ENCODE data around the gene TULP1. TPM values are rescaled to one million over a fixed set of nuclear protein-coding genes. Genes with fewer than 3 reads are reported as not detected.

TULP1 gene
- polyA plus RNA-seq, 3 donors = 0.13 to 0.22 TPM; not detected in 1

DNA sequence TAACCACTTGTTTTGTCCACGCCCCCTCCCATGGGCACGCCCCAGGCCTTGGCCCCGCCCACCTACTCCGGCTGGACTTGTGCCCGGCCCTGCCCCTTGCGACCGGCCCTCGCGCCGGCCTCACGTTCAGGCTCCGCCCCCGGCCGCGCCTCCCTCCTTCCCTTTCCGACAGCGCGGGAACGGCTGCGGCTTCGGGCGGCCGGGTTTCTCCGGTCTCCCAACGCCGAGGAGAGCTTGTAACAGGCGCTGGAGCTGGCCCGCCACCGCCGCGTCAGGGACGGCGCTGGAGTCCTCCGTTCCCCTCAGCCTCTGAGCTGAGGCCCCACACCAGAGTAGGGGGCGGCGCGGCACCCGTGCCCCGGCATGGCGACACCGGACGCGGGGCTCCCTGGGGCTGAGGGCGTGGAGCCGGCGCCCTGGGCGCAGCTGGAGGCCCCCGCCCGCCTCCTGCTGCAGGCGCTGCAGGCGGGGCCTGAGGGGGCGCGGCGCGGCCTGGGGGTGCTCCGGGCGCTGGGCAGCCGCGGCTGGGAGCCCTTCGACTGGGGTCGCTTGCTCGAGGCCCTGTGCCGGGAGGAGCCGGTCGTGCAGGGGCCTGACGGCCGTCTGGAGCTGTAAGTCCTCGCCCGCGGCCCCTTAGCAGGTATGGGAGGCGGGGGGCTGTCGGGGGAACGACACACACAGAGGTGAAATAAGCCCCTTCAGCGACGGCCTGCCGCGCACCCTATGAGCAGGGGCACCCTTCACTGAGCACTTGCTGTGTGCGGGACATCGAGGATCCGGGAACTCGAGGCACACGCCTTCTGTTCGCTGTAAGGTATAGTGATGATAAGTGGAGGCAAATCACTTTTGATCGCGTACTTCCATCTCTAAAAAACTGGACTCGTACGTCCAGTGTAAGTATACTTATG, 60.3 kb downstream of the TULP1 start, which contains the start of gene FANCE:
Gene FANCE (plus strand): TSS at position 156 of the 908 bp plus-strand sequence. CDS start 208 bp downstream, at position 364.
- no peak within 1 kb of the TSS for H3K27ac ChIP-seq (ENCODE audit: low read depth, low read length)
- WGBS, 3 donors = 1% methylated on average over 81 to 87 of the region's 87 CpGs

DNA sequence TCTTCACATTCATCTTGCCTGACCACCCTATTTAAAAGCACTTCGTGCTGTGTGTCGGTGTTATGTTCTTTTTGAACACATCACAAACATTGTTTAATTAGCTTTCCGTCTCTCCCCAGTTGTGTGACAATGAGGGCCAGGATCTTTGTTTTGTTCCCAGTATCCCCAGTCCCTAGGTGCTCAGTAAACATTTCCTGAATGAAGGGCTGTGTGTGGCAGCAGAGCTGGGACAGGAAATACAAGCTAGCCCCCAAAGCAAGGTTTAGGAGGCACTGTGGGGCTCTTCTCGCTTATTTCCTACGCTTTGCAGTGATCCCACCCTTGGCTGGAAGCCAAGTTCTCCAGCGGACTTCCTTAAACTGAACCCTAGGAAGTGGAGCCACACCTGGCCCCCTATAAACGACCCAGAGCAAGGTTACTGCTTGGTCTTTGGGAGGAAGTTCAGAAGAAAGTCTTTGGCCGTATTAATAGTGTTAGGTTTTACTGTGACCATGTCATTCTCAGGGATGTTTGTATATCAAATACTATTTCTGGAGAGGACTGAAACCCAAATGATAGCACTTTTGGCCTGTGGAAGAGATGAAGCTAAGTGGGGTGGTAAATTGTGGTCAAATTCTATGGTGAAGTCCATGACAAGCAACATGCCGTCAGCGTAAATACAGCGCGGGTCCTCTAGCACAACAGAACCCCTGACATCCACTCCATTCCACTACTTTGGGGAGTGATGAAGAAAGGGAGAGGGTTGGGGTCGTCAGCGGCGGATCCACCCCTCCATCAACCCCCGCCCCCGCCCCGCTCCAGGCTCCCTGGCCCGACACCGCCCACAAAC, 61.1 kb downstream of the TULP1 start:
- no peak overlapping the region for H3K27ac ChIP-seq (ENCODE audit: low read depth, low read length)

DNA sequence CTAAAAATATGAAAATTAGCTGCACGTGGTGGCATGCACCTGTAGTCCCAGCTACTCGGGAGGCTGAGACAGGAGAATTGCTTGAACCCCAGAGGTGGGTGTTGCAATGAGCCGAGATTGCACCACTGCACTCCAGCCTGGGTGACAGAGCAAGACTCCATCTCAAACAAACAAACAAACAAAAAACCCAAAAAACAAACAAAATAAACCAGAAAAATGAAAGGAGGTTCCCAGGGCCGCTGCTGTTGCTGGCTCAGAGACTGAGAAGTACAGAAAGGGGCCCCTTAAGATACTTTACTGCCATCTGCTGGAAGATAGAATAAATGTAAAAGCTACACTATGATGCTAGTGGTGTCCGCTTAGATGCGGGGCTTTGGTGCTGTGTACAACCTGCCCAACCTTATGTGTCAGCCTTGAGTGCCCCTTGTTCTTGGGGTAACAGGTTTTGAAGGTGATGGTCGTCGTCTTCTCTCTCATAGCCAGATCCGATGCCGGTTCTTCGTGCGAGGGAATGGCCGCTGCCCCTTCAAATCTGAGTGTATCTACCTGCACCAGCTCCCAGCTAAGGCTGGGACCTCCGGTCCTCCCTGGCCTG, 63.3 kb downstream of the TULP1 start:
- H3K27ac ChIP-seq (ENCODE audit: low read depth, low read length) = no peak overlapping the region
- WGBS, 3 donors = 28 to 34% (median 33%) methylated on average over 14 of the region's 14 CpGs

More for the DNA sequence above, 61.1 kb downstream of the TULP1 start:
- WGBS, 3 donors = 10 to 11% (median 10%) methylated on average over 18 to 20 of the region's 20 CpGs

DNA sequence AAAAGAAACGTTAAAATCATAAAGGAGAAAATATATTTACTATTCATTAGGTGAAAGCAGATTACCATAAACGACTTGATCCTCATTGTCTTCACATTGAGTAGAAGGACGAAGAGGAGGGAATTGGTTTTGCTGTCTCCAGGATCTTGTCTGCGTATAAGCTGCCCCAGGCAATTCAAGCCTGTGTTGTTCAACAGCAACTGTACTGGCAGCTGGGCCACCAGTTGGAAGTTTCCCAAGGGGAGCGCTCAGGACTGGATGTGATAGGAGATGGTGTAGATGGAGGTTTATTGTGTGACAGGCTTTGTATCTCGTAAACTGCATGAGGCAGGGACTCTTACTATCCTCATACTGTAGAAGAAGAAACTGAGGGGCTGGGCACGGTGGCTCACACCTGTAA, 64.5 kb downstream of the TULP1 start:
- 69 to 81% (median 75%) methylated on average over 7 of the region's 7 CpGs for WGBS, 3 donors
- H3K27ac ChIP-seq (ENCODE audit: low read depth, low read length) = no peak overlapping the region

Other genes with a start within 250 kb of the TULP1 start
- 10 to 100 TPM in 1 of 3 donors, 1 to 10 TPM in 2; 4.2 to 17.3 (median 8.6) TPM for gene DEF6, start 215.1 kb downstream of the TULP1 start, polyA plus RNA-seq
- gene PPARD, start 170.3 kb downstream of the TULP1 start, polyA plus RNA-seq = 10 to 100 TPM in 2 of 3 donors, 1 to 10 TPM in 1; 5.9 to 22.9 (median 14.3) TPM
- 1 to 10 TPM; 2.9 to 4.3 (median 4.2) TPM for gene FANCE, start 60.6 kb downstream of the TULP1 start, polyA plus RNA-seq
- gene RPL10A, start 44.5 kb downstream of the TULP1 start, polyA plus RNA-seq = 1,000 to 10,000 TPM; 1,589 to 2,638 (median 2,305) TPM
- 10 to 100 TPM in 2 of 3 donors, 1 to 10 TPM in 1; 4.7 to 18.7 (median 16.0) TPM for gene TEAD3, start 15.8 kb downstream of the TULP1 start, polyA plus RNA-seq
- 100 to 1,000 TPM; 111 to 356 (median 181) TPM for gene FKBP5, start 176.0 kb upstream of the TULP1 start, polyA plus RNA-seq
- under 1 TPM; 0.56 to 0.71 (median 0.58) TPM for gene ARMC12, start 224.1 kb upstream of the TULP1 start, polyA plus RNA-seq